ENCODE results near the gene FAM240A.

- no peak for TF ChIP-seq RAD21 (IDR thresholded peaks at IDR 0.05)
- TF ChIP-seq, protein P1, sequence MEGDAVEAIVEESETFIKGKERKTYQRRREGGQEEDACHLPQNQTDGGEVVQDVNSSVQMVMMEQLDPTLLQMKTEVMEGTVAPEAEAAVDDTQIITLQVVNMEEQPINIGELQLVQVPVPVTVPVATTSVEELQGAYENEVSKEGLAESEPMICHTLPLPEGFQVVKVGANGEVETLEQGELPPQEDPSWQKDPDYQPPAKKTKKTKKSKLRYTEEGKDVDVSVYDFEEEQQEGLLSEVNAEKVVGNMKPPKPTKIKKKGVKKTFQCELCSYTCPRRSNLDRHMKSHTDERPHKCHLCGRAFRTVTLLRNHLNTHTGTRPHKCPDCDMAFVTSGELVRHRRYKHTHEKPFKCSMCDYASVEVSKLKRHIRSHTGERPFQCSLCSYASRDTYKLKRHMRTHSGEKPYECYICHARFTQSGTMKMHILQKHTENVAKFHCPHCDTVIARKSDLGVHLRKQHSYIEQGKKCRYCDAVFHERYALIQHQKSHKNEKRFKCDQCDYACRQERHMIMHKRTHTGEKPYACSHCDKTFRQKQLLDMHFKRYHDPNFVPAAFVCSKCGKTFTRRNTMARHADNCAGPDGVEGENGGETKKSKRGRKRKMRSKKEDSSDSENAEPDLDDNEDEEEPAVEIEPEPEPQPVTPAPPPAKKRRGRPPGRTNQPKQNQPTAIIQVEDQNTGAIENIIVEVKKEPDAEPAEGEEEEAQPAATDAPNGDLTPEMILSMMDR (IDR thresholded peaks at IDR 0.05; ENCODE audit: low read depth, low read length, missing input control), result no peak
Measured at GRCh38 chr3:46634856-46635255, 22.5 kb downstream of the FAM240A start.
